HG02798 (cell line): ENCODE measurements around the gene ADAMTS17.
"Not testable (repeated sequence)": the region's sequence is repeated elsewhere in the genome, so short reads cannot be mapped to it uniquely, and the experiment has no call there.

Experiments
- ATAC-seq: cut with Tn5 transposase; IDR thresholded peaks from one replicate; pipeline ENCODE4 v1.9.1; 2021; ENCODE audit warnings: mild to moderate bottlenecking; ENCODE audit not compliant: unreplicated experiment, poor library complexity

Gene ADAMTS17

GRCh38 chr15:100097342-100098127 is 244.2 kb downstream of the ADAMTS17 start:
- ATAC-seq = no peak

GRCh38 chr15:100096700-100097099 is 245.1 kb downstream of the ADAMTS17 start:
- no peak for ATAC-seq

GRCh38 chr15:100096248-100096600 is 245.6 kb downstream of the ADAMTS17 start:
- ATAC-seq = no peak

- ATAC-seq = no peak
These were observed 246.1 kb downstream of the ADAMTS17 start for GRCh38 chr15:100095541-100096247.

- no peak for ATAC-seq
These were observed 247.7 kb downstream of the ADAMTS17 start for GRCh38 chr15:100094127-100094510.

GRCh38 chr15:100093211-100094126 is 248.3 kb downstream of the ADAMTS17 start:
- no peak for ATAC-seq

- ATAC-seq = no peak
These were observed 249.7 kb downstream of the ADAMTS17 start for GRCh38 chr15:100092034-100092433.

GRCh38 chr15:100090411-100090810 is 251.4 kb downstream of the ADAMTS17 start:
- no peak for ATAC-seq

GRCh38 chr15:100084042-100084821 is 257.5 kb downstream of the ADAMTS17 start:
- not testable (repeated sequence) for ATAC-seq

GRCh38 chr15:100083572-100083971 is 258.2 kb downstream of the ADAMTS17 start:
- ATAC-seq = no peak

GRCh38 chr15:100082761-100083402 is 258.9 kb downstream of the ADAMTS17 start:
- ATAC-seq = no peak

GRCh38 chr15:100081454-100081853 is 260.3 kb downstream of the ADAMTS17 start:
- no peak for ATAC-seq

GRCh38 chr15:100078511-100079220 is 263.1 kb downstream of the ADAMTS17 start:
- ATAC-seq = no peak

GRCh38 chr15:100075229-100075628 is 266.5 kb downstream of the ADAMTS17 start:
- ATAC-seq = no peak

- ATAC-seq = no peak
These were observed 267.8 kb downstream of the ADAMTS17 start for GRCh38 chr15:100073982-100074381.

GRCh38 chr15:100066521-100067280 is 275.1 kb downstream of the ADAMTS17 start:
- ATAC-seq = not testable (repeated sequence)

- no peak for ATAC-seq
These were observed 279.8 kb downstream of the ADAMTS17 start for GRCh38 chr15:100061944-100062343.

GRCh38 chr15:100060276-100060926 is 281.4 kb downstream of the ADAMTS17 start:
- ATAC-seq = no peak
